Measurements from ENCODE around the gene KIR2DL1. TPM values are rescaled to one million over a fixed set of nuclear protein-coding genes. Genes with fewer than 3 reads are reported as not detected.

Gene KIR2DL1
- total RNA-seq, 1 experiment from 2014 or later: not detected

GRCh38 chr19:54724644-54725043 is 44.9 kb upstream of the KIR2DL1 start (continued):
- no peak for TF ChIP-seq E2F1 (CRISPR knock-in tag; IDR thresholded peaks at IDR 0.05)
- TF ChIP-seq ZNF396 (CRISPR knock-in tag; IDR thresholded peaks at IDR 0.05; ENCODE audit: borderline replicate concordance): no peak
- no peak for TF ChIP-seq IRF2 (CRISPR knock-in tag; IDR thresholded peaks at IDR 0.05; ENCODE audit: borderline replicate concordance, low read depth)
- TF ChIP-seq SMAD4 (CRISPR knock-in tag; IDR thresholded peaks at IDR 0.05): no peak

- H3K36me3 Mint-ChIP-seq: peaks cover 69% of the 10 kb centered on the region
- H3K9me3 Mint-ChIP-seq: peaks cover 94% of the 10 kb centered on the region
- CTCF ChIA-PET: no interaction called here
- POLR2A ChIA-PET: no interaction called here
- H3K27me3 Mint-ChIP-seq (ENCODE audit: low read depth): peaks cover 8% of the 10 kb centered on the region
- H3K4me3 Mint-ChIP-seq: no peak overlapping the region
- no peak for TF ChIP-seq ZMAT4 (CRISPR knock-in tag; IDR thresholded peaks at IDR 0.05)
- DNase-seq (ENCODE audit: low spot score) (no peak), ATAC-seq (no peak)
- H3K4me1 Mint-ChIP-seq: no peaks in the 10 kb centered on the region
- H3K27ac Mint-ChIP-seq: no peak overlapping the region
Observed at GRCh38 chr19:54725321-54725720, 44.3 kb upstream of the KIR2DL1 start.

GRCh38 chr19:54727562-54727961 is 42.0 kb upstream of the KIR2DL1 start:
- POLR2A ChIA-PET: no interaction called here
- TF ChIP-seq GABPB1 (CRISPR knock-in tag; IDR thresholded peaks at IDR 0.05) (no peak), ZNF416 (CRISPR knock-in tag; IDR thresholded peaks at IDR 0.05) (no peak), ZNF423 (CRISPR knock-in tag; IDR thresholded peaks at IDR 0.05) (no peak), TEAD1 (CRISPR knock-in tag; IDR thresholded peaks at IDR 0.05) (no peak), SOX15 (CRISPR knock-in tag; IDR thresholded peaks at IDR 0.05) (no peak), AR (CRISPR knock-in tag; IDR thresholded peaks at IDR 0.05) (no peak), ATF3 (CRISPR knock-in tag; conservative IDR thresholded peaks at IDR 0.05) (no peak), ATF6 (CRISPR knock-in tag; IDR thresholded peaks at IDR 0.05) (no peak), ZNF138 (CRISPR knock-in tag; conservative IDR thresholded peaks at IDR 0.05) (no peak), MXD4 (CRISPR knock-in tag; IDR thresholded peaks at IDR 0.05; ENCODE audit: borderline replicate concordance) (no peak), SP1 (CRISPR knock-in tag; conservative IDR thresholded peaks at IDR 0.05) (no peak), FOXP1 (CRISPR knock-in tag; IDR thresholded peaks at IDR 0.05; ENCODE audit: borderline replicate concordance) (no peak), RORB (CRISPR knock-in tag; IDR thresholded peaks at IDR 0.05) (no peak), USF1 (CRISPR knock-in tag; IDR thresholded peaks at IDR 0.05) (no peak)
- H3K27me3 Mint-ChIP-seq (ENCODE audit: low read depth): peaks cover 19% of the 10 kb centered on the region
- DNase-seq (ENCODE audit: low spot score) (no peak), ATAC-seq (no peak)
- CTCF ChIA-PET: no interaction called here
- peaks cover 95% of the 10 kb centered on the region for H3K9me3 Mint-ChIP-seq
- no peak overlapping the region for H3K4me3 Mint-ChIP-seq
- peaks cover 75% of the 10 kb centered on the region for H3K36me3 Mint-ChIP-seq
- H3K27ac Mint-ChIP-seq: no peak overlapping the region
- H3K4me1 Mint-ChIP-seq: no peaks in the 10 kb centered on the region

Measured in WTC11 (cell line).